ENCODE results near the gene UCP3. TPM values are rescaled to one million over a fixed set of nuclear protein-coding genes. Genes with fewer than 3 reads are reported as not detected.

UCP3 gene
- total RNA-seq, 2 donors from 2014 or later, result 1.9 to 3.5 TPM

- H3K4me1 Mint-ChIP-seq, result peaks cover 5% of the 10 kb centered on the region
- no peaks in the 10 kb centered on the region for H3K36me3 ChIP-seq (ENCODE audit: control insufficient read depth, insufficient read depth, low read length)
- 94 to 100% methylated on average over 2 of the region's 2 CpGs for WGBS, 2 experiments (ENCODE audit: insufficient coverage in 1 of 2, insufficient read length in 1 of 2)
- H3K9me3 ChIP-seq (ENCODE audit: control insufficient read depth, low read length), result no peaks in the 10 kb centered on the region
- no peak overlapping the region for H3K4me3 ChIP-seq (ENCODE audit: low read length)
- no peaks in the 10 kb centered on the region for H3K27me3 ChIP-seq (ENCODE audit: control insufficient read depth, insufficient read depth, low read length, poor library complexity, severe bottlenecking)
- DNase-seq, result no peak
- H3K9ac ChIP-seq (ENCODE audit: extremely low read depth, low read length, poor library complexity, severe bottlenecking), result no peak overlapping the region
- TF ChIP-seq CTCF (conservative IDR thresholded peaks at IDR 0.05), result no peak
- no peak overlapping the region for H3K27ac Mint-ChIP-seq
- H3K4me1 ChIP-seq (ENCODE audit: control insufficient read depth, insufficient read depth, low read length), result no peaks in the 10 kb centered on the region
- no peak overlapping the region for H3K4me3 Mint-ChIP-seq
- no peaks in the 10 kb centered on the region for H3K9me3 Mint-ChIP-seq
- no peak overlapping the region for H3K27ac ChIP-seq (ENCODE audit: low read depth, low read length)
- no peaks in the 10 kb centered on the region for H3K27me3 Mint-ChIP-seq (ENCODE audit: insufficient read depth)
- H3K36me3 Mint-ChIP-seq (ENCODE audit: low read depth), result peaks cover 11% of the 10 kb centered on the region
Observed at GRCh38 chr11:74024261-74025029, 15.6 kb upstream of the UCP3 start.

GRCh38 chr11:74023276-74023675, 14.4 kb upstream of the UCP3 start:
- TF ChIP-seq CTCF (conservative IDR thresholded peaks at IDR 0.05), result no peak
- DNase-seq, result no peak
- H3K4me3 ChIP-seq (ENCODE audit: low read length), result no peak overlapping the region
- no peaks in the 10 kb centered on the region for H3K4me1 ChIP-seq (ENCODE audit: control insufficient read depth, insufficient read depth, low read length)
- no peak overlapping the region for H3K9ac ChIP-seq (ENCODE audit: extremely low read depth, low read length, poor library complexity, severe bottlenecking)
- H3K27me3 ChIP-seq (ENCODE audit: control insufficient read depth, insufficient read depth, low read length, poor library complexity, severe bottlenecking), result no peaks in the 10 kb centered on the region
- H3K27me3 Mint-ChIP-seq (ENCODE audit: insufficient read depth), result no peaks in the 10 kb centered on the region
- H3K36me3 ChIP-seq (ENCODE audit: control insufficient read depth, insufficient read depth, low read length), result no peaks in the 10 kb centered on the region
- H3K9me3 Mint-ChIP-seq, result no peaks in the 10 kb centered on the region
- H3K9me3 ChIP-seq (ENCODE audit: control insufficient read depth, low read length), result no peaks in the 10 kb centered on the region
- no peak overlapping the region for H3K27ac Mint-ChIP-seq
- H3K4me3 Mint-ChIP-seq, result no peak overlapping the region
- no peak overlapping the region for H3K27ac ChIP-seq (ENCODE audit: low read depth, low read length)
- H3K4me1 Mint-ChIP-seq, result peaks cover 5% of the 10 kb centered on the region
- H3K36me3 Mint-ChIP-seq (ENCODE audit: low read depth), result peaks cover 11% of the 10 kb centered on the region

GRCh38 chr11:74022546-74022945, 13.7 kb upstream of the UCP3 start:
- no peak overlapping the region for H3K27ac Mint-ChIP-seq
- H3K9me3 Mint-ChIP-seq, result no peaks in the 10 kb centered on the region
- no peak overlapping the region for H3K9ac ChIP-seq (ENCODE audit: extremely low read depth, low read length, poor library complexity, severe bottlenecking)

More at GRCh38 chr11:74022546-74022945, 13.7 kb upstream of the UCP3 start:
- Histone ChIP-seq H3K4me3 (ENCODE audit: low read length) (no peak overlapping the region), H3K4me1 (ENCODE audit: control insufficient read depth, insufficient read depth, low read length) (no peaks in the 10 kb centered on the region), H3K9me3 (ENCODE audit: control insufficient read depth, low read length) (no peaks in the 10 kb centered on the region), H3K27me3 (ENCODE audit: control insufficient read depth, insufficient read depth, low read length, poor library complexity, severe bottlenecking) (no peaks in the 10 kb centered on the region), H3K27ac (ENCODE audit: low read depth, low read length) (no peak overlapping the region), H3K36me3 (ENCODE audit: control insufficient read depth, insufficient read depth, low read length) (no peaks in the 10 kb centered on the region)
- H3K36me3 Mint-ChIP-seq (ENCODE audit: low read depth), result peaks cover 11% of the 10 kb centered on the region
- H3K4me3 Mint-ChIP-seq, result no peak overlapping the region
- TF ChIP-seq CTCF (conservative IDR thresholded peaks at IDR 0.05), result no peak
- no peak for DNase-seq
- H3K27me3 Mint-ChIP-seq (ENCODE audit: insufficient read depth), result no peaks in the 10 kb centered on the region
- 92 to 93% methylated on average over 3 to 6 of the region's 6 CpGs for WGBS, 2 experiments (ENCODE audit: insufficient coverage in 1 of 2, insufficient read length in 1 of 2)
- H3K4me1 Mint-ChIP-seq, result peaks cover 5% of the 10 kb centered on the region
